Neuronal stem cell (in vitro differentiated cells): Measurements from ENCODE around the gene BMS1.

ENCODE experiments used
- DNase-seq: peaks from one replicate; pipeline ENCODE4 v3.0.0-alpha.2; 2013; ENCODE audit warnings: low spot score
- H2AFZ ChIP-seq: one replicate; pipeline ENCODE4 v1.6.1; 2013; ENCODE audit warnings: mild to moderate bottlenecking, low read length, inconsistent platforms
- H2AK5ac ChIP-seq: 2 replicates; pipeline ENCODE4 v1.6.1; 2013; ENCODE audit warnings: low read depth, mild to moderate bottlenecking, inconsistent platforms, low read length, moderate library complexity, mixed read lengths
- H2BK120ac ChIP-seq: 2 replicates; pipeline ENCODE4 v1.6.1; 2013; ENCODE audit warnings: low read depth, mild to moderate bottlenecking, inconsistent platforms, low read length, moderate library complexity, mixed read lengths
- H2BK12ac ChIP-seq: one replicate; pipeline ENCODE4 v1.6.1; 2013; ENCODE audit warnings: low read length, inconsistent platforms
- H2BK15ac ChIP-seq: 2 replicates; pipeline ENCODE4 v1.6.1; 2013; ENCODE audit warnings: mild to moderate bottlenecking, low read length, inconsistent platforms, mixed read lengths
- H2BK5ac ChIP-seq: one replicate; pipeline ENCODE4 v1.6.1; 2013; ENCODE audit warnings: inconsistent platforms, mild to moderate bottlenecking, low read length, moderate library complexity
- H3K14ac ChIP-seq: one replicate; pipeline ENCODE4 v1.6.1; 2013; ENCODE audit warnings: low read length, inconsistent platforms
- H3K18ac ChIP-seq: 2 replicates; pipeline ENCODE4 v1.6.1; 2013; ENCODE audit warnings: low read length, inconsistent platforms
- H3K23ac ChIP-seq: 2 replicates; pipeline ENCODE4 v1.6.1; 2013; ENCODE audit warnings: low read depth, mild to moderate bottlenecking, mixed read lengths, low read length, inconsistent platforms; ENCODE audit not compliant: poor library complexity
- H3K27ac ChIP-seq: replicated peaks from 3 replicates; pipeline ENCODE4 v1.5.1; 2013; ENCODE audit warnings: low read length, inconsistent platforms
- H3K27me3 ChIP-seq, 3 experiments: 2 replicates each; pipeline ENCODE4 v1.6.1; 2013; ENCODE audit warnings: low read length in 3 of 3, mild to moderate bottlenecking in 2 of 3, inconsistent platforms in 1 of 3, low read depth in 1 of 3, mixed read lengths in 1 of 3, moderate library complexity in 1 of 3; ENCODE audit not compliant: control insufficient read depth in 3 of 3, insufficient read depth in 3 of 3
- H3K36me3 ChIP-seq, 2 donors: replicated peaks in 1 of 2; 2 replicates each; pipeline ENCODE4 v1.6.1; 2013; ENCODE audit warnings: low read length in 2 of 2; ENCODE audit not compliant: control insufficient read depth in 2 of 2, insufficient read depth in 2 of 2
- H3K4ac ChIP-seq: 2 replicates; pipeline ENCODE4 v1.6.1; 2013; ENCODE audit warnings: inconsistent platforms, mild to moderate bottlenecking, low read length, moderate library complexity
- H3K4me1 ChIP-seq, 2 donors: 1 replicate in 1 of 2; 2 replicates in 1 of 2; pipeline ENCODE4 v1.6.1; 2013; ENCODE audit warnings: low read length in 2 of 2, low read depth in 1 of 2; ENCODE audit not compliant: control insufficient read depth in 2 of 2, insufficient read depth in 1 of 2
- H3K4me2 ChIP-seq: one replicate; pipeline ENCODE4 v1.6.1; 2013; ENCODE audit warnings: mild to moderate bottlenecking, low read length, inconsistent platforms; ENCODE audit not compliant: insufficient read depth, poor library complexity, severe bottlenecking
- H3K4me3 ChIP-seq, 2 donors: 2 replicates each; pipeline ENCODE4 v1.5.1; 2013; ENCODE audit warnings: low read length in 2 of 2, mild to moderate bottlenecking in 2 of 2, inconsistent platforms in 1 of 2, moderate library complexity in 1 of 2
- H3K79me1 ChIP-seq: one replicate; pipeline ENCODE4 v1.6.1; 2013; ENCODE audit warnings: low read depth, mild to moderate bottlenecking, inconsistent platforms, low read length, moderate library complexity
- H3K9ac ChIP-seq: one replicate; pipeline ENCODE4 v1.6.1; 2013; ENCODE audit warnings: mild to moderate bottlenecking, low read depth, low read length, inconsistent platforms; ENCODE audit not compliant: poor library complexity
- H3K9me3 ChIP-seq, 2 donors: replicated peaks in 1 of 2; 2 replicates each; pipeline versions ENCODE3 to v1.6.1; 2013; ENCODE audit warnings: low read length in 2 of 2, mild to moderate bottlenecking in 2 of 2, inconsistent platforms in 1 of 2, low read depth in 1 of 2, mixed read lengths in 1 of 2, moderate library complexity in 1 of 2; ENCODE audit not compliant: control insufficient read depth in 2 of 2, insufficient read depth in 1 of 2
- H4K8ac ChIP-seq: one replicate; pipeline ENCODE4 v1.6.1; 2013; ENCODE audit warnings: low read depth, mild to moderate bottlenecking, inconsistent platforms, low read length, moderate library complexity
- H4K91ac ChIP-seq: one replicate; pipeline ENCODE4 v1.6.1; 2013; ENCODE audit warnings: low read length, low read depth, mild to moderate bottlenecking, inconsistent platforms; ENCODE audit not compliant: poor library complexity
- WGBS, 2 donors: extraction: QIAGEN DNeasy Blood & Tissue Kit; methylation state at CpG; one replicate each; pipeline ENCODE4 v1.1.7; 2013; ENCODE audit warnings: missing lambda C conversion rate in 2 of 2, mixed read lengths in 1 of 2; ENCODE audit not compliant: insufficient read length in 2 of 2, insufficient replicate concordance in 1 of 2; ENCODE audit errors: extremely low coverage in 2 of 2; 5-methylcytosine and 5-hydroxymethylcytosine counted together

BMS1 gene

DNA sequence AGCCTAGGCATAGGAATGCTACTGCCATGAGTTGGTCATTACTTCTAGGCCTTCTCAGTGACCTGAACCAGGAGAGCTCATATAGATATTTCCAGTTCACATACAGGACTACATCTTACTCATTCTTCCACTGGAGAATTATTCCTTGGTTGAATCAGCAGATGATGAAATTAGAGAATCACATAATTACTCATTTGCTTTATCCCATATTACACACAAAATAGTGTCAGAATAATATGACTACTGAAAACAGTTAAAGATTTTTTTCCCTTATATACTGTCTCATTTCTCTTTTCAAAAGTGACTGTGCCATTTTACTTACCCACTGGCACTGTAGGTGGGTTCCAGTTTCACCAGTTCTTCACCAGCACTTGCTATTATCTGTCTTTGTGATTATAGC is 18.5 kb downstream of the BMS1 start:
- no peaks in the 10 kb centered on the region for H3K27me3 ChIP-seq
- H3K23ac ChIP-seq: no peak overlapping the region
- H2BK5ac ChIP-seq: no peak overlapping the region
- no peak overlapping the region for H2AK5ac ChIP-seq
- no peak for DNase-seq
- H2BK12ac ChIP-seq: no peak overlapping the region
- H4K91ac ChIP-seq: no peak overlapping the region
- peaks cover 38 to 97% of the 10 kb centered on the region in 2 donors for H3K36me3 ChIP-seq
- no peaks in the 10 kb centered on the region for H3K4me1 ChIP-seq
- no peak overlapping the region for H3K9ac ChIP-seq
- no peak overlapping the region for H4K8ac ChIP-seq
- H3K79me1 ChIP-seq: no peaks in the 10 kb centered on the region
- no peak overlapping the region for H3K4ac ChIP-seq
- no peaks in the 10 kb centered on the region for H3K9me3 ChIP-seq
- no peak overlapping the region for H2AFZ ChIP-seq
- no peak overlapping the region for H3K18ac ChIP-seq
- H2BK120ac ChIP-seq: no peak overlapping the region
- H2BK15ac ChIP-seq: no peak overlapping the region
- no peak overlapping the region for H3K14ac ChIP-seq
- H3K27ac ChIP-seq: no peak overlapping the region
- no peak overlapping the region for H3K4me3 ChIP-seq
- no peak overlapping the region for H3K4me2 ChIP-seq

- no peak overlapping the region for H4K91ac ChIP-seq
These were observed 20.3 kb downstream of the BMS1 start for GRCh38 chr10:42802876-42803275.

GRCh38 chr10:42809676-42810075 is 27.1 kb downstream of the BMS1 start:
- Histone ChIP-seq H3K4ac (no peak overlapping the region), H2BK120ac (no peak overlapping the region), H3K23ac (no peak overlapping the region), H3K4me3 (no peak overlapping the region), H2BK15ac (no peak overlapping the region), H2AFZ (no peak overlapping the region), H3K14ac (no peak overlapping the region), H3K9me3 (peaks cover 2 to 17% of the 10 kb centered on the region in 2 donors), H2BK12ac (no peak overlapping the region), H4K91ac (no peak overlapping the region), H3K18ac (no peak overlapping the region), H3K27me3 (no peaks in the 10 kb centered on the region), H3K27ac (no peak overlapping the region), H2AK5ac (no peak overlapping the region), H3K9ac (no peak overlapping the region), H3K36me3 (peaks cover 8 to 74% of the 10 kb centered on the region in 2 donors), H3K4me2 (no peak overlapping the region), H2BK5ac (no peak overlapping the region), H4K8ac (no peak overlapping the region), H3K79me1 (no peaks in the 10 kb centered on the region), H3K4me1 (no peaks in the 10 kb centered on the region)
- no CpG with 5 or more reads among the region's 4 CpGs for WGBS, 2 donors
- DNase-seq: no peak

More at GRCh38 chr10:42802876-42803275, 20.3 kb downstream of the BMS1 start:
- no peak overlapping the region for H4K8ac ChIP-seq
- WGBS, 2 donors: no CpG with 5 or more reads among the region's 3 CpGs
- H3K4me3 ChIP-seq: no peak overlapping the region
- H3K9me3 ChIP-seq: peaks cover 2 to 10% of the 10 kb centered on the region in 2 donors
- no peak overlapping the region for H2BK5ac ChIP-seq
- H3K23ac ChIP-seq: no peak overlapping the region
- no peaks in the 10 kb centered on the region for H3K27me3 ChIP-seq
- no peak overlapping the region for H2BK120ac ChIP-seq
- no peak overlapping the region for H2AK5ac ChIP-seq
- H3K14ac ChIP-seq: no peak overlapping the region
- no peak overlapping the region for H2BK12ac ChIP-seq
- no peak overlapping the region for H3K18ac ChIP-seq
- H2AFZ ChIP-seq: no peak overlapping the region
- H2BK15ac ChIP-seq: no peak overlapping the region
- H3K4ac ChIP-seq: no peak overlapping the region
- H3K36me3 ChIP-seq: peaks cover 31 to 95% of the 10 kb centered on the region in 2 donors
- DNase-seq: no peak
- H3K4me2 ChIP-seq: no peak overlapping the region
- no peaks in the 10 kb centered on the region for H3K4me1 ChIP-seq
- no peak overlapping the region for H3K9ac ChIP-seq
- no peak overlapping the region for H3K27ac ChIP-seq
- H3K79me1 ChIP-seq: no peaks in the 10 kb centered on the region

DNA sequence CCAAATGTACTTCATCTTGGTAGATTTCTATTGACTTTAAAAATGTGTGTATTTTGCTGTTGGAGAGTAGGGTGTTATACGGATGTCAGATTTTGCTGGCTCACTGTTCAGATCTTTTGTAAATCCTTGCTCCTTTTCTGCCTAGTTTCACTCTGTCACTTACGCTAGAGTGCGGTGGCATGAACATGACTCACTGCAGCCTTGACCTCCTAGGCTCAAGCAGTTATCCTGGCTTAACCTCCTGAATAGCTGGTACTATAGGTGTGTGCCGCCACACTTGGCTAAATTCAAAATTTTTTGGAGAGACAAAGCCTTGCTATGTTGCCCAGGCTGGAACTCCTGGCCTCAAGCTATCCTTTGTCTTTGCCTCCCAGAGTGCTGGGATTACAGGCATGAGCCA is 29.4 kb downstream of the BMS1 start:
- H3K9ac ChIP-seq: no peak overlapping the region
- H3K36me3 ChIP-seq: peaks cover 5 to 65% of the 10 kb centered on the region in 2 donors
- H3K79me1 ChIP-seq: no peaks in the 10 kb centered on the region
- no peak overlapping the region for H2BK120ac ChIP-seq
- no peak overlapping the region for H3K18ac ChIP-seq
- no peak overlapping the region for H3K4me3 ChIP-seq
- no peaks in the 10 kb centered on the region for H3K4me1 ChIP-seq
- H2BK5ac ChIP-seq: no peak overlapping the region
- no peak overlapping the region for H4K91ac ChIP-seq
- peaks cover under 1 to 14% of the 10 kb centered on the region in 2 donors for H3K9me3 ChIP-seq
- no peak overlapping the region for H2BK15ac ChIP-seq
- H3K4me2 ChIP-seq: no peak overlapping the region
- no peak overlapping the region for H4K8ac ChIP-seq
- no peak overlapping the region for H2BK12ac ChIP-seq
- no peaks in the 10 kb centered on the region for H3K27me3 ChIP-seq
- no peak overlapping the region for H2AK5ac ChIP-seq
- WGBS, 2 donors: no CpG with 5 or more reads among the region's 4 CpGs
- H3K27ac ChIP-seq: no peak overlapping the region
- H3K14ac ChIP-seq: no peak overlapping the region
- no peak overlapping the region for H3K23ac ChIP-seq
- no peak overlapping the region for H2AFZ ChIP-seq
- no peak overlapping the region for H3K4ac ChIP-seq
- DNase-seq: no peak
